K562 (cell line): Measurements from ENCODE around the gene SERINC5. TPM values are rescaled to one million over a fixed set of nuclear protein-coding genes. Genes with fewer than 3 reads are reported as not detected.

Experiments
- ATAC-seq: fragments of 200-7000 bp; cut with Tn5 transposase; 3 replicates; pipeline ENCODE4 v1.9.1; 2020; ENCODE audit warnings: moderate library complexity
- BruUV-seq: library from RNA; stranded (reverse); fragments of 400-500 nt; replicated peaks from 2 replicates; lab custom pipeline; 2021; lab: Mats Ljungman, UMichigan
- CTCF ChIA-PET: fragments of 300-600 bp; formaldehyde crosslinking; extraction: SDS; loops from one replicate; lab custom pipeline; 2021; ENCODE audit warnings: low intra/inter-chr PET ratio; lab: Yijun Ruan, JAX
- POLR2A ChIA-PET: fragments of 300-600, 350-650 bp; sonication (Branson Sonifier 250); formaldehyde crosslinking; extraction: SDS; loops from one replicate; lab custom pipeline; 2021; ENCODE audit warnings: antibody characterized with exemption, inconsistent platforms; lab: Yijun Ruan, JAX
- DNase-seq, 4 experiments: peaks; one replicate each; pipeline versions ENCODE4 v3.0.0 to v3.0.0-alpha.2; 2011 to 2018; ENCODE audit warnings: low spot score in 3 of 4, mixed read lengths in 3 of 4; ENCODE audit errors: extremely low read depth in 1 of 4
- FAIRE-seq: peaks from 2 replicates; lab custom pipeline; 2011; peaks lifted over from hg19 to GRCh38; lab: Jason Lieb, UNC
- H2AFZ ChIP-seq: 2 replicates; pipeline ENCODE4 v1.6.0; 2011; ENCODE audit warnings: low read depth, low read length, control low read depth, inconsistent platforms
- H3K27ac ChIP-seq: fragments of 200-600 bp; 3 replicates; pipeline ENCODE4 v1.8.0; 2011; ENCODE audit warnings: low read depth, mild to moderate bottlenecking, control low read depth, inconsistent platforms, low read length, moderate library complexity, mixed read lengths; ENCODE audit errors: extremely low read depth
- H3K27me3 ChIP-seq, 2 experiments: fragments of 300-600 bp in 1 of 2; 2 replicates in 1 of 2; 3 replicates in 1 of 2; pipeline versions ENCODE4 v1.6.0 to v1.8.0; 2011; ENCODE audit warnings: inconsistent platforms in 2 of 2, low read length in 2 of 2, mild to moderate bottlenecking in 1 of 2, mixed read lengths in 1 of 2, moderate library complexity in 1 of 2; ENCODE audit not compliant: control insufficient read depth in 2 of 2, insufficient read depth in 2 of 2
- H3K36me3 ChIP-seq: fragments of 300-600 bp; 3 replicates; pipeline ENCODE4 v1.8.0; 2011; ENCODE audit warnings: mild to moderate bottlenecking, low read length, inconsistent platforms; ENCODE audit not compliant: control insufficient read depth, insufficient read depth
- H3K4me1 ChIP-seq, 2 experiments: fragments of 200-600 bp in 1 of 2; replicated peaks in 1 of 2; 2 replicates in 1 of 2; 3 replicates in 1 of 2; pipeline versions ENCODE4 v1.5.1 to v1.8.0; 2011; ENCODE audit warnings: inconsistent platforms in 2 of 2, low read length in 2 of 2, mild to moderate bottlenecking in 1 of 2, mixed read lengths in 1 of 2, moderate library complexity in 1 of 2; ENCODE audit not compliant: control insufficient read depth in 2 of 2, insufficient read depth in 2 of 2
- H3K4me2 ChIP-seq: 2 replicates; pipeline ENCODE4 v1.6.1; 2011; ENCODE audit warnings: low read length, control low read depth, inconsistent platforms, mixed read lengths; ENCODE audit not compliant: insufficient read depth
- H3K4me3 ChIP-seq: fragments of 200-600 bp; sonication (generic), shearing (Covaris generic); 2 replicates; pipeline ENCODE4 v1.5.1; 2016; ENCODE audit warnings: control low read depth, inconsistent platforms
- H3K79me2 ChIP-seq: fragments of 200-600 bp; 3 replicates; pipeline ENCODE4 v1.8.0; 2011; ENCODE audit warnings: low read length, inconsistent platforms; ENCODE audit not compliant: control insufficient read depth, insufficient read depth
- H3K9ac ChIP-seq, 2 experiments: 2 replicates each; pipeline versions ENCODE4 v1.6.0 to v1.6.1; 2011; ENCODE audit warnings: low read depth in 2 of 2, low read length in 2 of 2, control low read depth in 1 of 2, inconsistent platforms in 1 of 2, mild to moderate bottlenecking in 1 of 2, mixed read lengths in 1 of 2; ENCODE audit not compliant: insufficient read depth in 1 of 2
- H3K9me1 ChIP-seq: one replicate; pipeline ENCODE4 v1.6.0; 2011; ENCODE audit warnings: inconsistent platforms, mild to moderate bottlenecking, low read length, moderate library complexity; ENCODE audit not compliant: control insufficient read depth, insufficient read depth
- H3K9me3 ChIP-seq: replicated peaks from 2 replicates; pipeline ENCODE4 v1.5.1; 2011; ENCODE audit warnings: low read depth, low read length, inconsistent platforms; ENCODE audit not compliant: control insufficient read depth, insufficient read depth
- H4K20me1 ChIP-seq: replicated peaks from 2 replicates; pipeline ENCODE4 v1.6.1; 2011; ENCODE audit warnings: low read length, inconsistent platforms, mixed read lengths; ENCODE audit not compliant: control insufficient read depth, insufficient read depth
- AFF4 ChIP-seq: sonication (generic); formaldehyde crosslinking; IDR thresholded peaks from 2 replicates; pipeline ENCODE4 v1.8.0; 2023; ENCODE audit warnings: mild to moderate bottlenecking, missing genetic modification reagents
- C11orf30 ChIP-seq: fragments of 450-650 bp; IDR thresholded peaks from 2 replicates; pipeline ENCODE4 v1.6.1; 2016; ENCODE audit warnings: low read depth, mild to moderate bottlenecking
- CBFA2T3 ChIP-seq: fragments of 450-650 bp; IDR thresholded peaks from 2 replicates; pipeline ENCODE4 v1.6.1; 2017
- MAFG ChIP-seq: fragments of 450-650 bp; conservative IDR thresholded peaks from 2 replicates; pipeline ENCODE4 v1.6.1; 2016; ENCODE audit warnings: missing genetic modification characterization, missing compliant biosample characterization
- NCOA4 ChIP-seq: fragments of 450-650 bp; IDR thresholded peaks from 2 replicates; pipeline ENCODE4 v1.6.1; 2018; ENCODE audit warnings: mild to moderate bottlenecking; ENCODE audit not compliant: partially characterized antibody
- NFIC ChIP-seq: fragments of 450-650 bp; IDR thresholded peaks from 2 replicates; pipeline ENCODE4 v1.6.1; 2017; ENCODE audit warnings: mild to moderate bottlenecking, inconsistent platforms
- POLR3A ChIP-seq: IDR thresholded peaks from 2 replicates; pipeline ENCODE4 v1.6.1; 2011; ENCODE audit warnings: borderline replicate concordance, mild to moderate bottlenecking, moderate library complexity; ENCODE audit not compliant: insufficient read length, insufficient read depth; ENCODE audit errors: extremely low read depth
- ZNF24 ChIP-seq: fragments of 450-650 bp; IDR thresholded peaks from 2 replicates; pipeline ENCODE4 v1.6.1; 2016
- ZNF316 ChIP-seq: fragments of 450-650 bp; IDR thresholded peaks from 2 replicates; pipeline ENCODE4 v1.6.1; 2016
- WGBS: fragments of 100-300 bp; shearing (Covaris generic); methylation state at CpG from one replicate; pipeline ENCODE4 v1.1.6; 2016; ENCODE audit warnings: low coverage, mixed read lengths; ENCODE audit not compliant: insufficient coverage; ENCODE audit errors: missing lambda C conversion rate; 5-methylcytosine and 5-hydroxymethylcytosine counted together
- in situ Hi-C: fragments of 300-500 bp; cut with MboI; formaldehyde crosslinking; loops from 4 replicates; pipeline ENCODE4 v1.15.0; 2018; ENCODE audit warnings: inconsistent platforms, mixed read lengths
- intact Hi-C: fragments of 100-400 bp; cut with micrococcal nuclease; formaldehyde crosslinking; loops from 2 replicates; pipeline ENCODE4 v1.14.2; 2022
- polyA plus RNA-seq, 8 experiments: library from polyadenylated mRNA; depleted of rRNA in 4 of 8; stranded (reverse) in 5 of 8; unstranded in 3 of 8; fragments of >200 nt; fragmentation: Nextera tagmentation in 2 of 8; fragmentation: Illumina TruSeq in 1 of 8; extraction: Ambion mirVana in 2 of 8; extraction: Trizol in 1 of 8; gene quantifications; 2 replicates each; pipeline versions ENCODE4 v1.2.1 to v1.2.3, GENCODE V29; 2011 to 2014; ENCODE audit warnings: inconsistent platforms in 1 of 8, missing spikeins in 1 of 8
- total RNA-seq, 7 experiments: library from RNA; depleted of rRNA in 6 of 7; stranded (reverse); fragments of >200 nt in 6 of 7; fragmentation: Illumina TruSeq in 2 of 7; extraction: Trizol in 2 of 7; gene quantifications; 2 replicates each; pipeline versions ENCODE4 v1.2.1 to v1.2.3, GENCODE V29; 2011 to 2021; ENCODE audit warnings: low replicate concordance in 1 of 7
- TF ChIP-seq, protein P1 (sequence below): sonication (generic); formaldehyde crosslinking; IDR thresholded peaks from 2 replicates; pipeline ENCODE4 v1.8.1; 2023; ENCODE audit warnings: mild to moderate bottlenecking, missing genetic modification reagents
- TF ChIP-seq, protein P2 (sequence below), 2 experiments: fragments of 450-650 bp in 1 of 2; IDR thresholded peaks; 2 replicates each; pipeline ENCODE4 v1.6.1; 2011 to 2017; ENCODE audit warnings: low read depth in 2 of 2, antibody characterized with exemption in 1 of 2, borderline replicate concordance in 1 of 2, low read length in 1 of 2, mild to moderate bottlenecking in 1 of 2, mixed read lengths in 1 of 2; ENCODE audit not compliant: control insufficient read depth in 1 of 2

SERINC5 gene
- total and polyA plus RNA-seq, 9 of the 15 experiments (the other 6 are each of a cell fraction or from before 2014, with no cell fraction given), result 1.4 to 7.9 (median 3.7) TPM

- H3K4me2 ChIP-seq, result no peak overlapping the region
- no peaks in the 10 kb centered on the region for H4K20me1 ChIP-seq
- ChIA-PET POLR2A (interaction anchor here (0.6 to 4.0 kb wide), 8 partner anchors 8 to 455 kb away, joined by 3 to 25 read pairs (median 4); partner anchors contain the start of gene SERINC5), CTCF (no interaction called here)
- H2AFZ ChIP-seq, result no peak overlapping the region; the same call in 1 of the 2 replicates
- in situ Hi-C loops (no loop called here), intact Hi-C loops (no loop called here)
- H3K36me3 ChIP-seq, result no peaks in the 10 kb centered on the region
- H3K27me3 ChIP-seq, result no peaks in the 10 kb centered on the region
- H3K79me2 ChIP-seq, result peaks cover 16% of the 10 kb centered on the region
- H3K27ac ChIP-seq, result peak overlapping the region; percentile 60; the same call in 1 of the 3 replicates
- no peak for ATAC-seq
- H3K9ac ChIP-seq, result no peak overlapping the region
- H3K4me1 ChIP-seq, result peaks cover 5 to 21% of the 10 kb centered on the region in 2 experiments; a peak in 4 of 5 replicates
- WGBS, result 51% methylated on average over 2 of the region's 2 CpGs
- TF ChIP-seq ZNF316 (peak; percentile 61; the same call in 1 of the 2 replicates), ZNF24 (no peak), C11orf30 (peak; percentile 44; the same call in 1 of the 2 replicates), NCOA4 (no peak), POLR3A (no peak), NFIC (no peak), AFF4 (no peak), CBFA2T3 (0 out of 2 replicates have a peak, but pooled peaks have one; percentile 6), MAFG (tag) (0 out of 2 replicates have a peak, but pooled peaks have one; percentile 15)
- TF ChIP-seq, protein P1, sequence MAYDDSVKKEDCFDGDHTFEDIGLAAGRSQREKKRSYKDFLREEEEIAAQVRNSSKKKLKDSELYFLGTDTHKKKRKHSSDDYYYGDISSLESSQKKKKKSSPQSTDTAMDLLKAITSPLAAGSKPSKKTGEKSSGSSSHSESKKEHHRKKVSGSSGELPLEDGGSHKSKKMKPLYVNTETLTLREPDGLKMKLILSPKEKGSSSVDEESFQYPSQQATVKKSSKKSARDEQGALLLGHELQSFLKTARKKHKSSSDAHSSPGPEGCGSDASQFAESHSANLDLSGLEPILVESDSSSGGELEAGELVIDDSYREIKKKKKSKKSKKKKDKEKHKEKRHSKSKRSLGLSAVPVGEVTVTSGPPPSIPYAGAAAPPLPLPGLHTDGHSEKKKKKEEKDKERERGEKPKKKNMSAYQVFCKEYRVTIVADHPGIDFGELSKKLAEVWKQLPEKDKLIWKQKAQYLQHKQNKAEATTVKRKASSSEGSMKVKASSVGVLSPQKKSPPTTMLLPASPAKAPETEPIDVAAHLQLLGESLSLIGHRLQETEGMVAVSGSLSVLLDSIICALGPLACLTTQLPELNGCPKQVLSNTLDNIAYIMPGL (CRISPR knock-in tag), result no peak
- TF ChIP-seq, protein P2, sequence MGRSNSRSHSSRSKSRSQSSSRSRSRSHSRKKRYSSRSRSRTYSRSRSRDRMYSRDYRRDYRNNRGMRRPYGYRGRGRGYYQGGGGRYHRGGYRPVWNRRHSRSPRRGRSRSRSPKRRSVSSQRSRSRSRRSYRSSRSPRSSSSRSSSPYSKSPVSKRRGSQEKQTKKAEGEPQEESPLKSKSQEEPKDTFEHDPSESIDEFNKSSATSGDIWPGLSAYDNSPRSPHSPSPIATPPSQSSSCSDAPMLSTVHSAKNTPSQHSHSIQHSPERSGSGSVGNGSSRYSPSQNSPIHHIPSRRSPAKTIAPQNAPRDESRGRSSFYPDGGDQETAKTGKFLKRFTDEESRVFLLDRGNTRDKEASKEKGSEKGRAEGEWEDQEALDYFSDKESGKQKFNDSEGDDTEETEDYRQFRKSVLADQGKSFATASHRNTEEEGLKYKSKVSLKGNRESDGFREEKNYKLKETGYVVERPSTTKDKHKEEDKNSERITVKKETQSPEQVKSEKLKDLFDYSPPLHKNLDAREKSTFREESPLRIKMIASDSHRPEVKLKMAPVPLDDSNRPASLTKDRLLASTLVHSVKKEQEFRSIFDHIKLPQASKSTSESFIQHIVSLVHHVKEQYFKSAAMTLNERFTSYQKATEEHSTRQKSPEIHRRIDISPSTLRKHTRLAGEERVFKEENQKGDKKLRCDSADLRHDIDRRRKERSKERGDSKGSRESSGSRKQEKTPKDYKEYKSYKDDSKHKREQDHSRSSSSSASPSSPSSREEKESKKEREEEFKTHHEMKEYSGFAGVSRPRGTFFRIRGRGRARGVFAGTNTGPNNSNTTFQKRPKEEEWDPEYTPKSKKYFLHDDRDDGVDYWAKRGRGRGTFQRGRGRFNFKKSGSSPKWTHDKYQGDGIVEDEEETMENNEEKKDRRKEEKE (IDR thresholded peaks at IDR 0.05; ENCODE audit: borderline replicate concordance in 1 of 2, control insufficient read depth in 1 of 2, low read depth in 2 of 2, low read length in 1 of 2), result no peak
- TF ChIP-seq, all 486 proteins: peak for 4
- DNase-seq (no peak), FAIRE-seq (no peak)
- peaks cover 8% of the 10 kb centered on the region for H3K9me3 ChIP-seq
- H3K9me1 ChIP-seq, result no peaks in the 10 kb centered on the region
- BruUV-seq, result no TSS peak
- no peak overlapping the region for H3K4me3 ChIP-seq
Observed at GRCh38 chr5:80246001-80246758, 9.7 kb downstream of the SERINC5 start.
